GM18867 (cell line): Measurements from ENCODE around the gene ZEB1.
A peak's percentile ranks its signal among the peaks of the same experiment; 100 is the strongest.
"Not testable (repeated sequence)": the region's sequence is repeated elsewhere in the genome, so short reads cannot be mapped to it uniquely, and the experiment has no call there.

Experiments
- ATAC-seq: cut with Tn5 transposase; IDR thresholded peaks from one replicate; pipeline ENCODE4 v1.9.1; 2021; ENCODE audit warnings: mild to moderate bottlenecking, moderate library complexity; ENCODE audit not compliant: unreplicated experiment

ZEB1 gene

GRCh38 chr10:31479752-31480151 lies 160.7 kb downstream of the ZEB1 start:
- ATAC-seq: no peak

GRCh38 chr10:31483546-31483945 lies 164.5 kb downstream of the ZEB1 start:
- no peak for ATAC-seq

DNA sequence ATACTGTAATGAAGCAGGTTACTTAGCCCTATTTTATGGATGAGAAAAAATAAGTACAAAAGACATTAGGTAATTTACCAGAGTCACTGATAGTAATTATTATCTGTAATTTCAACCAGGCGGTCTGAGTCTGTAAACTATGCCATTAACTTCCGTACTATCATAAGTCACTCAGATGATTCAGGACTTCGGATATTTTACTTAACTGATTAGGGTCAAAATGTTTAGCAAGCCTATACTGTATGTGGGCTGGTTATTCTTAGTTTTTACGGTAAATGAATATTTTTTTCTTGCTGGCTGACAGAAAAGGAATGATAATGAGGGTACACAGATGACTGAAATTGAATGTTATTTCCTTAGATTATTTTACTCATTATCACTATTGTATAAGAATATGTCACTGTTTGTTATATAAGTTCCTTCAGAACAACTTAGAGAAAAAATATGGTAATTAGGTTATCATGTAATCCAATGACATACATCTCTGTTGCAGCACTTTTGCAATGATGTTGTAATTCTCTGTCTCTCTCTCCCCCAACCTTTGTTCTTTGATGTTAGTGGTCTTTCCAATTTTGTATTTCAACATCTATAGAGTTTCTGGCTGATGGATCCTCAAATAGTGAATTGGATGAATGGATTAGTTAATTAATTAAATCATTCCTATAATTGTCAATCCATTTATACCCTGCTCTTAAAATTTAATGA lies 165.6 kb downstream of the ZEB1 start:
- no peak for ATAC-seq

- ATAC-seq: peak; percentile 59
Observed at GRCh38 chr10:31490858-31491504, 172.0 kb downstream of the ZEB1 start.

GRCh38 chr10:31507427-31507826 lies 188.4 kb downstream of the ZEB1 start:
- ATAC-seq: no peak

DNA sequence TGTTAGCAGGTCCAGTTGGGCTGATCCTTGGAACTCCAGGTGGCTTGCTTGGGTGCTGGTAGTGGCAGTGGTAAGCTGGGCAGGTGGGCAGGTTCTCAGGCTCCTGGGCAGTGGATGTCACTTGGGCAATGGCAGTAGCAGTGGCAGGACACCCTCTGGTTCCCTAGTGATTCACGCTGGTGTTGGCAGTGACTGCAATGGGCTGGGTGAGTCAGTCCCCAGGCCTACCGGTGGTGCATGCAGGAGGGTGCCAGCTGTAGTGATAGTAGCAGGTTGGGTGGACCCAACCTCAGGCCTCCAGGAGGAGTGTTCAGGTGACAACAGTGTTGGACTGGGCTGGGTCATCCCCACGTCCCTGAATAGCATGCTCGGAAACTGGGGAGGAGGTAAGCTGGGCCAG lies 189.2 kb downstream of the ZEB1 start:
- no peak for ATAC-seq

DNA sequence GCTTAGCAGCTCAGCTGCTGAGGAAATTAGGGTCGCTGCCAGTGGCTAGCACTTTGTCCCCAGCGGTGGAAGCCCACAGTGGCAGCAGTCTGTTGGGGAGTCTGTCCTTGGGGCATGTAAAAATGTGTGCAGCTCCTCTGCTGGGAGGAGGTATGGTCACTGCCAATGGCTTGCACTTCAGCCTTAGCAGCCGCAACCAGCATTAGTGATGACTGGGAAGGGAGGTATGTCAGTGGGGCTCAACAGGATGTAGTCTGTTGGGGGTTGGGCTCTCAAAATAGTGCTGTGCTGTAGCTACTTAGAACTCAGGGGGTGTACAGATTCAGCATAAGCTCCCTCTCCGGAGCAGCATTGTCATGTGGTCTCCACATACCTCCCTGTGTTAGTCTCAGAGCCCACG lies 189.9 kb downstream of the ZEB1 start:
- no peak for ATAC-seq

DNA sequence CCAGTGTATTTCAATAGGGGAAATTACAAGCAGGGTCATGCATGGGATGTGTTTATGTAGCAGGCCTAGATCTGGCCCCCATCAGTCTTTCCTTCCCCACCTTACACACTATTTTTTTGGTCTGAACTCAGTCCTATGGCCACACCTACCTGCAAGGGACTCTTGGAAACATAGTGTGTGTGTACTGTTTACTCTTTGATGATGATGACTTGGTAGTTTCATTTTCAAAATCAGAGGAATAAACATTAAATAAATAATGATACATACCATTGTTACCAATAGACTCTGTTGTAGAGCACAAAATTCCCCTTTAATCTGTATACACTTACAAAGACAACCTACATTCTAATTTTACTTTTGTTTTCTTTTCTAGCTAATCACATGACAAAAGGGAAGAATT lies 191.0 kb downstream of the ZEB1 start:
- no peak for ATAC-seq

DNA sequence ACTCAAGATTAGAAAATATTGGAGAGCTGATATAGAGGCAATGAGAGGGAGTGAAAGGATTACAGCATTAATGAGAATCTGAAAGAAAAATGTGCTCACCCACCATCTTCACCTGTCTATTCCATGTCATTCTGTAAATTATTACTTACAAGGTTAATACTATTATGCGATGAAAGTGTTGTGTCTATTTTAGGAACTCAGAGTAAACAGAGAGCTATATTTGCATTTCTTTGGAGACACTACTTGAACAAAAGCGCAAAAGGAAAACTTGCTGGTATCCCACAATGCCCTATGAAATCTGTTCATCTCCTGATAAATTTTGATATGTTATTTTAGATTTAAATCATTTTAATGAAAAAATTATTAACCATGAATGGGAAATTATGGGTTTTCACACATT lies 196.1 kb downstream of the ZEB1 start:
- no peak for ATAC-seq

GRCh38 chr10:31515819-31516402 lies 196.9 kb downstream of the ZEB1 start:
- ATAC-seq: no peak

GRCh38 chr10:31520986-31521831 lies 202.2 kb downstream of the ZEB1 start:
- ATAC-seq: no peak

DNA sequence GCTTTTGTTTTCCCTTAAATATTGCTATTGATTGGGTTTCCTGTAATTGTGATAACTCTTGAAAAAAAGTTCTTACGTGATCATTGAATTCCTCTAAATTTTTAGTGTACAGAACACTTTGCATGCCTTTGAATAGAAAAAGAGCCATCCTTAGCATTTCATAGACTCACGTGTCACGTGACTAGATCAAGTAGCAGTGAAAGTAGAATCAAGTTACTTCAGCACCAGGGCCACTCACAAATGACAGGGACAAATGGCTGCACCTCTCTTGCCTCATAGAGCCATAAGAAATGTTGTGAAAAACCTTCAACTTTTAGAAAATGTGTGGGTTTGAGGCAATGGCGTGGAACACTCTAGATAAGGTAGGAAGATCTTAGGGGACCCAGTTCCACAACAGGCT lies 203.8 kb downstream of the ZEB1 start:
- no peak for ATAC-seq

- ATAC-seq: no peak
Observed at GRCh38 chr10:31524460-31524859, 205.4 kb downstream of the ZEB1 start.

DNA sequence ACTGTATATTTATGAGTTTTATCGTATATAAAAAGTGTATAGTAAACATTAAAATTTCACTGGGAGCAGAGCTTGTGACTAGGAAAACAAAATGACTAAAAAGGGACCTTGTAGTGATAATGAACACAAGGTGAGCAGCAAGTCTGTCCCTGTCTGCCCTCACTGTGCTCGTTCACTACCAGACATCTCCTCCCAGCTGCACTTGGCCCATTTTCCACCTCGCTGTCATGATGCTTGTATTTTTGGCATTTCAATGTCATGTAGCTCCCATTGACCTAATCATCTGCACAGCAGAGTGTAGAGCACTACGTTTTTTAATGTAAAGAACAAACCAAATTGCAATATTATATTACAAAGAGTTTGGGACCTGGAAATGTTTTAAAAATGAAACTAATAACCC lies 207.2 kb downstream of the ZEB1 start:
- no peak for ATAC-seq

DNA sequence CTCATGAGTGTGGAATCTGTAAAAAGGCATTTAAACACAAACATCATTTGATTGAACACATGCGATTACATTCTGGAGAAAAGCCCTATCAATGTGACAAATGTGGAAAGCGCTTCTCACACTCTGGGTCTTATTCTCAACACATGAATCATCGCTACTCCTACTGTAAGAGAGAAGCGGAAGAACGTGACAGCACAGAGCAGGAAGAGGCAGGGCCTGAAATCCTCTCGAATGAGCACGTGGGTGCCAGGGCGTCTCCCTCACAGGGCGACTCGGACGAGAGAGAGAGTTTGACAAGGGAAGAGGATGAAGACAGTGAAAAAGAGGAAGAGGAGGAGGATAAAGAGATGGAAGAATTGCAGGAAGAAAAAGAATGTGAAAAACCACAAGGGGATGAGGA lies 207.7 kb downstream of the ZEB1 start:
- ATAC-seq: no peak

DNA sequence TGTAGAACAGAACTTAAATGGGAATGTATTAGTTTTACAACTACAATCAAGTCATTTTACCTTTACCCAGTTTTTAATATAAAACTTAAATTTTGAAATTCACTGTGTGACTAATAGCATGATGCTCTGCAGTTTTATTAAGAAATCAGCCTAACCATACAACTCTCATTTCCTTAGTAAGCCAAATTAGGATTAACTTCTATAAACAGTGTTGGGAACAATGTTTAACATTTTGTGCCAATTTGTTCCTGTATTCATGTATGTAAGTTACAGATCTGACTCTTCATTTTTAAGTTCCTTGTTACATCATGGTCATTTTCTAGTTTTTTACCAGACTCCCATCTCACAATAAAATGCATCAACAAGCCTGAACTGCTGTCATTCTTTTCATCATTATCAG lies 209.8 kb downstream of the ZEB1 start:
- no peak for ATAC-seq

DNA sequence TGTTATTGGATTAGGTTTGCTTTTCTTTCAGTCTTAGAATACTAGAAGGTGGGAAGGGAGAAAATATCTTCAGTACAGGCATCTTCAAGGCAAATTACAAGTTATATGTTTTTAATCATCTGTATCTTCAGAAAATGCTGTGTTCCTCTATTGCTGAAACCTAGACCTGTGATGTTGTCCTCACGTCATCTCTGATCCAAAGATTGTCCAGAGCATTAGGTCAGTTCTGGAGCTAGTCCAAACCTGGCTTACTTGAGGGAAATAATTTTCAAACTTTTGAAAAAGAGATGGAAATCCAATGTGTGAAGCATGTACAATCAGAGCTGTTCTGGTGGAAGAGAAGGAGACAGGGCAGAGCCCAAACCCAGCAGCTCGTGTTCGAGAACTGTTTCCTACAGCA lies 217.3 kb downstream of the ZEB1 start:
- no peak for ATAC-seq

GRCh38 chr10:31549896-31550295 lies 230.9 kb downstream of the ZEB1 start:
- no peak for ATAC-seq

GRCh38 chr10:31554556-31554955 lies 235.5 kb downstream of the ZEB1 start:
- no peak for ATAC-seq

DNA sequence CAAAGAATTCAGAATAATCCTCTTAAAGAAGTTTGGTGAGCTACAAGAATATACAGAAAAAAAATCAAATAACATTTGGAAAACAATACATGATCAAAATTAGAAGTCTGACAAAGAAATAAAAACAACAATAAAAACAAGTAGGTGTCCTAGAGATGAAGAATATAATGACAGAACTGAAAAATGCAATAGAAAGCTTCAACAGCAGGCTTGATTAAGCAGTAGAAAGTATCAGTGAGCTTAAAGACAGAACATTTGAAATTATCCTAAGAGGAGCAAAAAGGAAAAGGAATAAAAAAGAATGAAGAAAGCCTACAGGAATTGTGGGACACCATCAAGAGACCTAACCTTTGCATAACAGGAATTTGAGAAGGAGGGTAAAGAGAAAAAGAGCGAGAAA lies 238.8 kb downstream of the ZEB1 start:
- ATAC-seq: no peak

DNA sequence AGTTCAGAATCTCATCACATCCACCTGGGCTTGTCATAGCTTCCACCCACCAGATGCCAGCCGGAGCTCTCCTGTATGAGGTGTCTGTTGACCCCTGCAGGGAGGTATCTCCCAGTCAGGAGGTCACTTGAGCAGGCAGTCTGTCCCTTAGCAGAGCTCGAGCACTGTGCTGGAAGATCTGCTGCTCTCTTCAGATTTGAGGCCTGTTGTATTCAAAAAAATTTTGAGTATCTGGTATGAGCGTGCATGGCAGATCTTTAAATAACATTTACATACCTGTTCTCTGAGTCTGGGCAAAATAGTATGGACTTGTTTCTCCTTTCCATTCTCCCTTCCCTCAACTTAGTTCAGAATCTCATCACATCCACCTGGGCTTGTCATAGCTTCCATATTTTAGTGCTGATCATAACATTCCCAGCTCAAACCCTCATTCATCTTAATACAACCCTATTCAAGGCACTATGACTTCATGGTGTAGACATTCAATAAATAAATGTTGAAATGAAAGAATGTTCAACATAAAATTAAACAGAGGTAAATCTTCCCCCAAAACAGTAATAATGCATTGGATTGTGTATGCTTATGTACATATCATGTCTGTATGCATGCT lies 249.3 kb downstream of the ZEB1 start:
- ATAC-seq: not testable (repeated sequence)
